ENCODE measurements around the gene ATG2A.

The ATG2A gene

DNA sequence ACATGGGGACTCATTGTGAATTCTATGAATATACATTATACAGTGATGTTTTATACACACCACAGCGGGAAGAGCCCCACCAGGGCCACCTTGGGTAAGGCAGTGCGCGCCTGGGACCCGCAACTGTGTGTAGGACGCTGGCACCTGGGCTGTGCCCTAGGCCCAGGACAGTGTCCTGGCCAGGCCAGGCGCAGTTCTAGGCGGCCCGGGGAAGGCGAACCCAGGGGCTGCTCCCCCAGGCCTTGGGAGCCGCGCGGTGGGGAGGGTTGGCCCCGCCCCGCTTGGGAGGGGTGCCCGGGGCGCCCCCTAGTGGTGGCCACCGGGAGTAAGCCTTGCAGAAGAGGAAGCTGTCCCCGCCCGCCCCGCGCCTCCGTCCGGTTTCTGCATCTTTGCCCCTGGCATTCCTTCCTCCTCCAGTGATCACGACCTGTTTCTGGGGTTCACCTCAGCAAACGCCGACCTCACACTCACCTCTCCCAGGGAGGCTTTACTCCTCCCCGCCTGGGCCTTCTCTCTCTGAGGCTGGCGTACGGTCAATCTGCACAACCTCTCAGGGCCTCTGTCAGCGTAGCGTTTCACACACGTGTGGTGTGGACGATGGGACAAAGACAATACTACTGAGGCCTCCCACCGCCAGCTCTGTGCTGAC, 29.1 kb downstream of the ATG2A start:
- ChIA-PET CTCF (interaction anchor here (0.6 to 31.5 kb wide), 21 partner anchors 9 to 229 kb away, joined by 3 to 1137 read pairs (median 3); partner anchors contain the start of genes ARL2, CDC42BPG, EHD1 and ZNHIT2), POLR2A (interaction anchor here (1.2 kb wide), 1 partner anchor 10 kb away, joined by 17 read pairs; the partner anchor contains the start of gene EHD1)
- peak; percentile 92 for DNase-seq (ENCODE audit: extremely low spot score)
- TF ChIP-seq, protein P1, sequence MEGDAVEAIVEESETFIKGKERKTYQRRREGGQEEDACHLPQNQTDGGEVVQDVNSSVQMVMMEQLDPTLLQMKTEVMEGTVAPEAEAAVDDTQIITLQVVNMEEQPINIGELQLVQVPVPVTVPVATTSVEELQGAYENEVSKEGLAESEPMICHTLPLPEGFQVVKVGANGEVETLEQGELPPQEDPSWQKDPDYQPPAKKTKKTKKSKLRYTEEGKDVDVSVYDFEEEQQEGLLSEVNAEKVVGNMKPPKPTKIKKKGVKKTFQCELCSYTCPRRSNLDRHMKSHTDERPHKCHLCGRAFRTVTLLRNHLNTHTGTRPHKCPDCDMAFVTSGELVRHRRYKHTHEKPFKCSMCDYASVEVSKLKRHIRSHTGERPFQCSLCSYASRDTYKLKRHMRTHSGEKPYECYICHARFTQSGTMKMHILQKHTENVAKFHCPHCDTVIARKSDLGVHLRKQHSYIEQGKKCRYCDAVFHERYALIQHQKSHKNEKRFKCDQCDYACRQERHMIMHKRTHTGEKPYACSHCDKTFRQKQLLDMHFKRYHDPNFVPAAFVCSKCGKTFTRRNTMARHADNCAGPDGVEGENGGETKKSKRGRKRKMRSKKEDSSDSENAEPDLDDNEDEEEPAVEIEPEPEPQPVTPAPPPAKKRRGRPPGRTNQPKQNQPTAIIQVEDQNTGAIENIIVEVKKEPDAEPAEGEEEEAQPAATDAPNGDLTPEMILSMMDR (IDR thresholded peaks at IDR 0.05; ENCODE audit: control extremely low read depth, extremely low read depth, low read depth, missing control alignments): peak; percentile 86

DNA sequence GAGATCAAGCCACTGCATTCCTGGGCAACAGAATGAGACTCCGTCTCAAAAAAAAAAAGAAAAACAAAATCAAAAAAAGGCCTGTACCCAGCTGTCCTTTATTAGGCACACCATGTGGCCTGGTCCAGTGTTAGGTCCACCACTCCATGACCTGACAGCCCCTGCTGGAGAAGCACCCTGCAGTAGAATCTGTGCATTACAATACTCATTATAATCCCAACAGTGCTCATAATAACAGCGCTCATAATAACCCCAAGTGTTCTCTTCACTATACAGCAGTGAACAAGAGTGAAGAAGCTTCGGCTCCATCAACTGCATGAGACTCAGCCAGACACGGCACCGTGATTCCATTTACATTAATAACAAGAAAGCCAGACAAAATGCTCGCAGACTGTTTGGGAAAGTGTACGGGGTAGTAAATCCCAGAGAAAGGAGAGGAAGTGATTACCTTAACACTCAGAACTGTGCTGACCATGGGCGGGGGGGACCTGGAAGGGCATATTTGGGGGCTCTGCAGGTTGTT, 29.7 kb downstream of the ATG2A start:
- TF ChIP-seq, protein P1 (IDR thresholded peaks at IDR 0.05; ENCODE audit: control extremely low read depth, extremely low read depth, low read depth, missing control alignments): no peak
- POLR2A ChIA-PET: interaction anchor here (0.6 to 1.2 kb wide), 2 partner anchors 10 to 39 kb away, joined by 3 to 17 read pairs; partner anchors contain the start of gene EHD1
- no peak for DNase-seq (ENCODE audit: extremely low spot score)
- CTCF ChIA-PET: interaction anchor here (0.7 to 31.5 kb wide), 12 partner anchors 9 to 104 kb away, joined by 3 to 1137 read pairs (median 4); partner anchors contain the start of genes CDC42BPG and EHD1

DNA sequence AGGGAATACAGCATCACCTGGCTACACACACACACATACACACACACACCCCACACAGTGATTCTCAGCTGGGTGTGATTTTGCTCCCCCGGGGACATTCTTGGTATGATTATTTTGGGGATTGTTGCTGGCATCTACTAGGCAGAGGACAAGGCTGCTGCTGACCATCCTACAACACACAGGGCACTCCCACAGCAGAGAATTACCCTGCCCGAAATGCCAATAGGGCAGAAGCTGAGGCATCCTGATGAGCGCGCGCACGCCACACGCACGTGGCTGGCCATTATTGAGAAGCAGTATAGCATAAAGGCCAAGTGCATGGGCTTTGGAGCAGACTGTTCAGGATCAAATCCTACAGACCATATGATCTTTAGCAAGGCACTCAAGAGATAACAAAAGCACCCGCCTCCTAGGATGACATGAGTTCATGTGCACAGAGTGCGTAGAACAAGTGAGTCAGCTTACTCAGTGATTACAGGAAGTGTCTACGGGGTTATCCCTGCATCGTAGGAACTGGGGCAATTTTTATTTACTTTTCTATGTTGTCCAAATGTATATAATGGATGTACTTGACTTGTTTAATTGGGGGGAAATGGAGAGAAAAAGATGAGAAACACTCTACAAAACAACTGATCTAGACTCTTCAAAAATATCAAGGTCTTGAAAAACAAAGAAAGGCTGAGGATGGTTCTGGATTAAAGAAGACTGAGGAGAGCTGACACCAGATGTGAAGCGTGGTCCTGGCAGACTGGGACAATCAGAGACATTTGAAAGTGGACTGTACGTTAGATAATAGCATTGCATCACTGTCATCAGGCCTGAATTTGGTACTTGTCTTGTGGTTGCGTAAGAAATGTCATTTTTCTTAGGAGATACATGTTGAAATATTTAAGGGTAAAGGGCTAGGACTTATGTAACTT, 31.4 kb downstream of the ATG2A start:
- ChIA-PET CTCF (interaction anchor here (1.1 to 31.5 kb wide), 3 partner anchors 8 to 31 kb away, joined by 9 to 1137 read pairs (median 152); partner anchors contain the start of genes CDC42BPG and EHD1), POLR2A (no interaction called here)

DNA sequence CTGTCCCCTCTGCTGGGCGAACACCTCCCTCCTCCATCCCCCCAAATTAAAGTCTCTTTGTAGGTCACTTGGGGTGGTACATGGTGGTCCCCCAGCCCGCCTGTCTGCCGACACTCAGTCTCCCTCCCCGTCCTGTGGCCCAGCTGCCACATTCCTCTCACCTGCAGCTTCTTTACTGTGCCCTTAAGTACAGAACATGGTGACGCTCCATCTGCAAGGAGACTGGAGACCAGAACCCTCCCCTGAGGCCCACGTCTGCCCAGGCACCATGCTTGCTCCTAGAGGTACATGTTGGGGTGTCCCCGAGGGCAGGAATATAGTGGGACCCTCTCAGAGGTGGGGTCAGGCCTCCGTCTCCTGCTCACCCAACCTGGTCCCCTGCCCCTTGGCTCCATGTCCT, 33.0 kb downstream of the ATG2A start:
- DNase-seq (ENCODE audit: extremely low spot score): no peak
- TF ChIP-seq, protein P1 (IDR thresholded peaks at IDR 0.05; ENCODE audit: control extremely low read depth, extremely low read depth, low read depth, missing control alignments): no peak
- POLR2A ChIA-PET: no interaction called here
- CTCF ChIA-PET: interaction anchor here (12.5 to 31.5 kb wide), 2 partner anchors 7 to 29 kb away, joined by 152 to 1137 read pairs; partner anchors contain the start of gene CDC42BPG

More for the DNA sequence above, 31.4 kb downstream of the ATG2A start:
- no peak for DNase-seq (ENCODE audit: extremely low spot score)
- TF ChIP-seq, protein P1 (IDR thresholded peaks at IDR 0.05; ENCODE audit: control extremely low read depth, extremely low read depth, low read depth, missing control alignments): no peak

DNA sequence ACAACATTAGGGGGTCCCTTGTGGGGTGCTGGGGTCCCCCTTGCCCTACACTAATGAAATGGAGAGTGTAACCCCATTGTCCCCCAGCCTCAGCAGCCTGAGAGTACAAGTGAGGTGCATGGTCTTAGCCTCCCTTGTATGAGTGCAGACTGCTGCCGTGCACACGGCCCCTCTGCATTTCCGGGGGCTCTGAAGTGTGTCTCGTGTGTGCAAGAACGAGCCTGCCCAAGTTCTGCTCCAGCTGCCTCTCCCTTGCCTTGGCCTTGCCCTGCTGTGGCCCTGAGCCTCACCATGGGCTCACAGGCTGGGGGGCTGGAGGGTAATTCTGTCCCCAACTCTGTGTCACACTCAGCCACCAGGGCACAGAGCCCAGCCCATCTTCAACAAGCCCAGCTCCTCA, 33.4 kb downstream of the ATG2A start:
- no peak for DNase-seq (ENCODE audit: extremely low spot score)
- TF ChIP-seq, protein P1 (IDR thresholded peaks at IDR 0.05; ENCODE audit: control extremely low read depth, extremely low read depth, low read depth, missing control alignments): no peak
- CTCF ChIA-PET: interaction anchor here (12.5 to 31.5 kb wide), 2 partner anchors 7 to 29 kb away, joined by 152 to 1137 read pairs; partner anchors contain the start of gene CDC42BPG
- POLR2A ChIA-PET: no interaction called here

DNA sequence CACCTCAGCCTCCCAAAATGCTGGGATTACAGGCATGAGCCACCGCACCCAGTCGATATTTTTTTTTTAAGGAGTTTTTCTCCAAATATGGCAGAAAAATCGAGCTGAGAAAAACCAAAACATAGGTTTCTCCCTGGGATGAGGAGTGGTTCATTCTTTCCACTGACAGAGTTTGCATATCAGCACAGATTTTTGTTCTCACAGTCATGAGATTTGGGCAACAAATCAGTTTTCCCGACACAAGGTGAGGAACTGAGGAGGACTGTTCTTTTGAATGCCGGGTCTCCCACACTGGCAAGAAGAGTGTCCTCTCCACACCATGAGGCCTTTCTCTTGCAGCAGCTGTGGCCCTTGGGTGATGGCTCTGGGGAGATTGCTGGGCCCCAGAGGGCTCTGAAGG, 34.8 kb downstream of the ATG2A start:
- POLR2A ChIA-PET: interaction anchor here (0.6 kb wide), 1 partner anchor 9 kb away, joined by 3 read pairs; no protein-coding TSS in a partner anchor
- TF ChIP-seq, protein P1 (IDR thresholded peaks at IDR 0.05; ENCODE audit: control extremely low read depth, extremely low read depth, low read depth, missing control alignments): no peak
- CTCF ChIA-PET: interaction anchor here (12.5 to 31.5 kb wide), 2 partner anchors 8 to 28 kb away, joined by 152 to 1137 read pairs; partner anchors contain the start of gene CDC42BPG
- no peak for DNase-seq (ENCODE audit: extremely low spot score)

All from GM10248 (cell line).